Germinal center (tissue), 1 donor: ENCODE data around the gene SMOC1.

ENCODE experiments used
- DNase-seq: peaks from one replicate; pipeline ENCODE4 v3.0.0; 2012; ENCODE audit warnings: mixed read lengths, low spot score

SMOC1 gene

DNA sequence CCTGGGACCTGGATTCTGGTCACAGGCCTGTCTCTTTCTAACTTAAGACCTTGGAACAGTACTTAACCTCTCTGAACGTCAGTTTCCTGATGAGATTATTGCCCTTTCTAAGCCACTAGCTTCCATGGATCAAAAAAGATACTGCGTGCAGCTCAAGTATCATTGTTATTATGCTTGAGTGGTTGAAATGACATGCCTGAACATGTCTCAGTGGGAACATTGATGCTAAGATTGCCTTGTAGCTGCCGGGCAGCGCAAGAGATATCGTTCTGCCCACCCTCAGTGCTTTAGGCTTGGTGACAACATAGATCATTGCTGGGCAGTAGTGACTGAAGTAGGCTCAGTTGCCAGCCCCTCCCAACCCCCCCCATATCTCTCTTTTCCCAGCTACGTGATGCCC lies 131.9 kb downstream of the SMOC1 start:
- no peak for DNase-seq

DNA sequence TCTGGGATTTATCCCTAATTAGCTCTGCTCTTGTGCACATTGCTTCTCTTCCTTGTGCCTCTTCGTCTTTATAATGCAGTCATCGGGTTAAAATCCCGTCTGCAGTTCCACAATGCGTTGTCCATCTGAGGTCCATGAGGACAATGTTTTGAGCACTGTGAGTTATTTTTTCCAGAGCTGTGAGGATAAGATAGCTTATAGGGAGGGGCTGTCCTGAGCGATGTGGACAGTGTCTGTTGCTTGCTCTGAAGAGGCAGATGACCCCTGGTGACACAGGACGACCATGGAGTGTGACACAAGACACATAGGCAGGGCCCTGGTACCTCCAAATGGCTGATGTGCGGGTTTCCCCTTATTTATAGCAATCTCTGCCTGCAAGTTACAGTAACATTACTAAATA lies 132.5 kb downstream of the SMOC1 start:
- DNase-seq = no peak

DNA sequence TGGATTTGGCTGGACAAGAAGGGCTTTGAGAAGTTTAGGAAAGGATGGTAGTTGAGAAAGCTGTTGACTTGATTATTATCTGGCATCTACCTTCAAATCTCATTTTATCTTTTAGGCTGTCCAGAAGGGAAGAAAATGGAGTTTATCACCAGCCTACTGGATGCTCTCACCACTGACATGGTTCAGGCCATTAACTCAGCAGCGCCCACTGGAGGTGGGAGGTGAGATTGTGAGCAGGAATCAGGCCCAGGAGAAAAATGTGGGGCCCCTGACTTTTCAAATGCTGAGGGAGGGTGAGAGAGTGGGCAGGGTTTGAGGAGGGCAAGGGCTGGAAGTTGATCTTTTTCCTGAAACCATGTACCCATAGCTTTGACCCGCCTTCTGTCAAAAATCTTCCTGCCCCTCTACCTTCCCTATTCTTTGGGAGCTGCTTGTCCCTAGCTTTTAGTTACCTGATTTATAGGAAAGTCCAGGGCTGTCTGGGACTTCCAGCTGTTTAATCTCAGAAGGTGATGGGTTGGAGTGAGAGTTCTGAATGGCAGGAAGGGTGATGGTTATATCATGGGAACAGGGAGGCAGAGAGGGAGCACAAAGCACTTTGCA lies 134.2 kb downstream of the SMOC1 start:
- peak; percentile 60 for DNase-seq

DNA sequence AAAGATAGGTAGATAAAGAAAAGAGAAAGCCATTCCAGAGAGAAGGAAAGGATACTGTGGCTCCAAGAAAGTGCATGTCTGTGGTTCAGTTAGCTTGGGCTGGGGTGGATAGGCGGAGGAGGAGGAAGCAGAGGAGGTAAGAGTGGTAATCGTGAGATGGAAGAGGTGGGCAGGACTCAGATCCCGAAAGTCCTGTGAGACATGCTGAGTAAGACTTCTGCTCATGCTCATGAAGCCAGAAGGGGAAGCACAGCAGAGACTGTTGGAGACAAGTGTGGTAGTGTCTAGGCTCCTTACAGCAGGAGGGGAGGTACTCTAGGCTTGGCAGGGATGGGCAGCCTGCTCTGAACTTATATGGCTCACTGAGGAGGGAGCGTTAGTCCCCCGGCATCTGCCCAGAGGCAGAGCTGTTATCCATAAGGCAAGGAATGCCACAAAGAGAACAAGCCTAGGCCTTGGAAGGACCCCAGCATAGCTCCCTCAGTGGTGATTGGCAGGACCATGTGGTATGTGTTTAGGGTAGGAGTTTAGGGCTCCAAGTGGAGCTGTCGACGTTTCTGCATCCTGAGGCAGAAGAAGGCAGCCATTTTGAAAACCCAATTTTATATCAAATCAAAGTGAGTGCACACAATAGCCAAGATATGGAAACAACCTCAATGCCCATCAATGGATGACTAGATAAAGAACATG lies 135.3 kb downstream of the SMOC1 start:
- DNase-seq = no peak

DNA sequence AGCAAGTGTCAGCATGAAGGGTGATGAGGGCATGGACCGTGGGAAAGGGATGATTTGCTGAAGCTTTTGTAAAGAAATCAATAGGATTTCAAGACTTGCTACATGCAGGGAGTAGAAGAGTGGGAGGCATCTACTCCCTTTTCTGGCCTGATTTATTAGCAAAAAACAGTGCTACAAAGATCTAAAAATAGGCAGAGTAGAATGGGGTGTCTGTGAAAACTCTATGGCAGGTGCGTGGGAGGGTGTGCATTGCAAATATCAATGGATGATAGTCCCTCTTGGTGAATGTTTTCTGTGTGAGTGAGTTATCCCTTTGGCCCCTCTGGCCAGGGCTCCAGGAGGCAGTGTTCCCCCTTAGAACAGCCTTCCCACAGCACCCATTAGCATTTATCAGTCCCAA lies 139.0 kb downstream of the SMOC1 start:
- DNase-seq = no peak

DNA sequence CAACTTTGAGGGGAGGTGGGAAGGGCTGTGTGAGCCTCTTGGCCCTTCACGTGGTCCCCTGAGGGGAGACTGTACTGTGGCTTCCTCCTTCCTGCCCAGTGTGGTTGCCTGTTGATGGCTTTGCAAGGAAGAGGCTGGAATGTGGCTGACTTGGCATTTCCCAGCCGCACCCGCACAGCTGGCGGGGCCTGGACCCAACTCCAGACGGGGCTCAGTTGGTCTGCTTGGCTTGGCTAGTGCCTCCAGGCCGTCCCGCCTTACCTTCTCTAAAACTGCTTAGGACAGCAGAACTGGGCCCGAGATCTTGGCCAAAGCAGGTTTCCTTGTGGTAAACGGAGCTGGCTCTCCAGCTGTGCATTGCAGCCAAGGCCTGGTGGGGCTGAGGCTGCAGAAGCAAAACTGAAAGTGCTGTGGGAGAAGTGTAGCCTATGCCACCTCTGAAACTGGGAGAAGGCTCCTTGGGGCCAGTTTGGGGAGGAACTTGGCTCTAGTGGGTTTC lies 139.5 kb downstream of the SMOC1 start:
- DNase-seq = no peak

DNA sequence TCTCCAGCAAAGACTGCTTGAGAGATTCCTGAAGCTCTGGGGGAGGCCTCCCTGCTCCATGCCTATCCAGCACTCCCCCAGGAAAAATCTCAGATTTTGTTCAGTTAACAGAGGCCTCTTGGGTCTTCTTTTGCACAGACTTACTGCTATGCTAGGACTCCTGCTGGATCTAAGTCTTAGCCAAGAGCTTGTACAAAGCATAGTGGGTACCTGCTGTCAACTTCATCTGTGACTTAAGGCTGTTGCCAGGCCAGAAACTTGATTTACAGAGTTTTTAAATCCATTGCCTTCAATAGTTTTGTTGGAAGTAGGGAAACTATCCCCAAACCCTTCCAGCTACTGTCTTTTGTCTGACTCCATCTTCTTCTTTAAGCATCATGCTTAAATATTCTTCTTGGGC lies 140.5 kb downstream of the SMOC1 start:
- no peak for DNase-seq

DNA sequence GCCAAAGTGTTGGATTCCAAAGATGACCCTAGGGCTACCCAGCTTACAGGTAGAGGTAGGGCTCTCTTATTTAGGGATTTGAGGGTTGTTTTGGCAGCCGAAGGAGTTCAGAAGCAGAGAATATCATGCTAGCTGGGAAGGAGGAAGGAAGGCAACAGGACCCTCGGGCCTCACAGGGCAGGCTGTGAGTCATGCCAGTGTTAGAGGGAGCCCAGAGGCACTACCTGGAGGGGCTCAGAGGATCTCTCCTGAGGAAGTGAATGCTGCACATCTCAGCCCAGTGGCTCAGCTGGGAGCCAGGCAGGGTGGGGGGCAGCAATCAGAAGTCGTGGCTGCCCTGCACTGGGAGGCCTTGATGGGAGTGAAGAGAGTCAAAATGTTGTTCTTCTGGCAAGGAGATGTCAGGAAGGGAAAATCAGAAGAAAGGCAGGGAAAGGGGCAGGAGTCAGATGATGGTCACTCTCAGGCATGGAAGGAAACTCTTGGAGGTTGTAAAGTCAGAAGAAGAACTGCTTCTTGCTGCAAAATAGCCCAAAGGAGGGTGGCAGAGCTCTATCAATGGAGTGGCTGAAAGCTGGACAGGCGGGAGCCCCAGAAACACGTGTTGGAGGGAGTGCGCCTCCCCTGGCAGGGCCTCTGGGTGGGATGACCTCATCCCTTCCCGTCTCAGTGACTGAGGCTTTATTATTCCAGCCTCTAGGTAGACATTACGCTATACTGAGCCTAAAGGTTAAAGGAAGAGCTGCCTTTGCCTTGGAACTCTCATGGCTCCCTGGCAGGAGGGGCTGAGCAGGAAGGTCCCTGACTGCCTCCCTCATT lies 141.3 kb downstream of the SMOC1 start:
- DNase-seq = no peak

DNA sequence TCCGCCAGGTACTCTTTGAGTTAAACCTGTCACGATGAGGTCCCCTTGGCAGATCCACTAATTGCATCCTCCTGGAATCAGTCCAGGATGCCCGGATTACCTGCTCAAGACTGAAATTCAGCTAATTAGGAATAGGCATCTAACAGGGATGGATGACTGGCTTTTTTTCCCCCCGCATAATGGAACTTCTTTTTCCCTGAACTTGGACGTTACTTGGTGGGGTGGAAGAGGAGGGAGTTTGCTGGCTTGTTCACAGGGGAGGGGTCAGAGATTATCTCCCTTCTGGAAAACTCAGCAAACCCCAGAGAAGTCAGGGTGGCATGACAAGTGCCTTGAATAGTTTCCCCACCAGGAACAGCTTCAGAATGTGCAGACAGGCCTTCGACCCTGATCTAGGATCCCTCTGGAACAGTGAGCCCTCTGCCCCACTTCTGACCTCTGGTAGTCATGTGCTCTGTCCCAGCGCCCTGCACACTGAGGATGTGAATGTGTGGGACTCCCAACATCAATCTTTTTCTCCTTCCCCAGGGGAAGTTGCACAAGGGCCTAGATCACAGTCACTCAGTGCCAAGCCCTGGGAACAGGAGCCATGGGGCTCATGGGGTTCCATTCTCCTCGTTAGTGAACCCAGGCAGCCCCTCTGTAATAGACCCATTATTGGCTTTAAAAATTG lies 142.5 kb downstream of the SMOC1 start:
- no peak for DNase-seq

DNA sequence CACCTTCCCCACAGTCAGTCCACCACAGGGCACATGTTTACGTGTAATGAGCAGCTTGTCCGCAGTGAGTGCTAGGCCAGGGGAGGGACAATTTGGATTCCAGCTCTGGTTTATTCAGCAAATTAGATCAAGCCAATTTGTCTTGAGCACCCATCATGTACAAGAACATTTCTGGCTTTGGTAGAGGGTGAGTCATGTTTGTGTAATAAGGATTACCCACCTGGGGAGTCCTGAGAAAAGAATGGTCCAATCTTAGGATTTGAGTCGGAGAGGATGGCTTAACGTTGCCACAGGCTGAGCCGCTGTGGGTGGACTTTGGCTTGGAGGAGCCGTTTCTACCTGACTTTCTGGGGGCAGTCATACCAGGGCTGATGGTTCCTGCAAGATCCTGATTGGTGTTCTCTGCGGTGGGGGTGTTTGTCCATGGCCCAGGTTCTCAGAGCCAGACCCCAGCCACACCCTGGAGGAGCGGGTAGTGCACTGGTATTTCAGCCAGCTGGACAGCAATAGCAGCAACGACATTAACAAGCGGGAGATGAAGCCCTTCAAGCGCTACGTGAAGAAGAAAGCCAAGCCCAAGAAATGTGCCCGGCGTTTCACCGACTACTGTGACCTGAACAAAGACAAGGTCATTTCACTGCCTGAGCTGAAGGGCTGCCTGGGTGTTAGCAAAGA lies 143.7 kb downstream of the SMOC1 start:
- DNase-seq = no peak

DNA sequence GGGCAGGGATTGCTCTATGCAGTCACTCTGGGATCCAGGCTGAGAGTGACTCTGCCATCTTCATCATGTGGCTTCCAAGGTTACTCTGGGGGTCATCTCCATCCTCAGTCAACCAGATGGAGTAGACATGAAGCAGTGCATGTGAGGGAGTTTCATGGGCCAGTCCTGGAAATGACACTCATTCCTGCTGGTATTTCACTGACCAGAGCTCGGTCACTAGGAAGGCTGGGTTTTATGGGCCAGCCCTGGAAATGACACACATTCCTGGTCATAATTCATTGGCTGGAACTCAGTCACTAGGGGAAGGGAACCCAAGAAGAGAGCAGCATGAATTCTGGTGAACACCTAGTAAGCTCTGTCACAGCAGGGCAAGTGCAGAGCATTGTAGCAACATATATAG lies 144.7 kb downstream of the SMOC1 start:
- DNase-seq = no peak

DNA sequence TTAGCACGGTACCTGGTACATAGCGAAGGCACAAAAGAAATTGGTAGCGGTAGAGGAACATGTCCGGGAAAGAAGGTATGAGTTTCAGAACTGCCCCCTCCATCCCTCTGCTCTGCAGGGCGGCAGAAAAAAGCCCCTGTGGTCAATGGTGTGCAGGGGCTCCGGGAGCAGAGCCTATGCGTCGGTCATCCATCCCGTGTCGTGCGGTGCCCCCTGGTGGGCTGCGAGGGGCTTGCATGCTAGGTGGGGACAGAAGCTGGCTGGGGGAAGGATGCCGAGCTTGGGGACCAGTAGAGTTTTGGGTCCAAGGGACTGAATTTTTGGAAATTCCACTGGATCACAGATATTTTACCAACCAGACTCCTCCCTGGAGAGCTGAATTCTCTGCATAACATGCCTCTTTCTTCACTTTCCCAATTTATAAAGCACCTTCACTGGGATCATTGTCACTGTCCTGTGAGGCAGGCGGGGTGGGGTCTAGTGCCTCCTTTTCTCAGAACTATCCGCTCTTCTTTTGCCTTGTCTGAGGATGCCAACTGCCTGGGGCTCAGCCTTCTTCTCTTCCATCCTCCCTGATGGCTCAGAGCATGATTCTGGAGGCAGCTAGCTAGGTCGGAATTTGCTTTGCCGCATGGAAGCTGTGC lies 148.7 kb downstream of the SMOC1 start:
- DNase-seq = peak; percentile 82

DNA sequence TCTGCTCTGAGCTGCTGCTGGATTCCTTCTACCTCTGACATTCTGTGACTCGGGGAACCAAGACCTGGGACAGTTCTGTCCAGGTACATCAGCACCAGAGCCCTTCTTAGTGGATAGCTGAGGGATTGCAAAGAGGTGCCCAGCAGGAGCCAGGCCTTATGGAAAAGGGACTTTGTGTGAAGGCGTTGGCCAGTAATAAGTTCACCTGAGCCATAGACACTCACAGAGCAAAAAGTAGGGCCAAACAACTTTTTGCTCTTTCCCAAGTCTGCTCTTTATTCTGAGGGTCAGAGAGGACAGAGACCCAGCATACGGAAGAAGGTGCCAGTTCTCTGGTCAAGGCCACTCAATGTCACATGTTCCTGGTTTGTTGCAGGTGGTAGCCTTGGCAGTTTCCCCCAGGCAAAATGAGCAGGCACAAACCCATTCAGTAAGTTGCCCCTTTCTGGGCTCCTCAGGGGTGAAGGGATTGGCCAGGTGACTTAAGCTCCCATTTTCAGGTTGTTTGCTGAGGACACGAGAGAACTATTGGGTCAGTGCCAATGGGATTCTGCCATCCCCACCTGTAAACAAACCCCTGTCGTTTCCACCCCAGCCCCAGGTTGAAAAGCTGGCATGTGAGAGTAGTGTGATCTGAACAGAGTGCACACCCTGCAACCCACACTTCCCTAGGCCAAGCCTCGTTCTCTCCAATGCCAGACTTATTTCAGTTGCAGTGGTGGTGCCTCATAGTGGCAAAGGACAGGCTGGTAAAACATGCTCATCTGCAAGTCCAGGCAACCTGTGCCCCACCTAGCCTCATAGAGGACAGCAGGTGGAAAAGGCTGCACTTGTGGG lies 150.3 kb downstream of the SMOC1 start:
- DNase-seq = no peak

DNA sequence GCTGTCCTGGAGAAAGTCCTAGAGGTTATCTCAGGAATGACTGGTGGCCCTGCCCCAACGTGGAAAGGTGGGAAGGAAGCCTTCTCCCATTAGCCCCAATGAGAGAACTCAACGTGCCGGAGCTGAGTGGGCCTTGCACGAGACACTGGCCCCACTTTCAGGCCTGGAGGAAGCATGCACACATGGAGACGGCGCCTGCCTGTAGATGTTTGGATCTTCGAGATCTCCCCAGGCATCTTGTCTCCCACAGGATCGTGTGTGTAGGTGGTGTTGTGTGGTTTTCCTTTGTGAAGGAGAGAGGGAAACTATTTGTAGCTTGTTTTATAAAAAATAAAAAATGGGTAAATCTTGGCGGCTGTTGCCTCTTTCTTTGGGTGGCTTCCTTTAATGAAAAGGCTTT lies 152.8 kb downstream of the SMOC1 start:
- DNase-seq = no peak

DNA sequence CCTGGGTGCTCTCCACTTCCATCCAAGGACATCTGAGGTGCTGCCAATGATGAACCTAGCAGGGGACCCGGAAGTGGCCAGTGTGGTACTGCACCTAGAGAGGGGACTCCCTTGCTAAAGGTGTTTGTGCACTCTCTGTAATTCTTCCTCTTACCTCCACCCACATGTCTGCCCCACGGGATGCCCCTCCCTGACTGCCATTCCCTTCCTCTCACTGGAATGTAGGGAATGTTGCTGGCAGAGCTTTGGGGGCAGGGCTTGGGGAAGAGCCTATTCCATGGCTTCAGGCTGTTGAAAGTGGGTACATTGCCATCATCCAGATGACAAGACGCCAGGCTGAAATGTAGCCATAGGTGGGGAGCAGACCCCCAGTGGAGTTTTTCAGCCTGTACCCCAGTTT lies 153.2 kb downstream of the SMOC1 start:
- no peak for DNase-seq

DNA sequence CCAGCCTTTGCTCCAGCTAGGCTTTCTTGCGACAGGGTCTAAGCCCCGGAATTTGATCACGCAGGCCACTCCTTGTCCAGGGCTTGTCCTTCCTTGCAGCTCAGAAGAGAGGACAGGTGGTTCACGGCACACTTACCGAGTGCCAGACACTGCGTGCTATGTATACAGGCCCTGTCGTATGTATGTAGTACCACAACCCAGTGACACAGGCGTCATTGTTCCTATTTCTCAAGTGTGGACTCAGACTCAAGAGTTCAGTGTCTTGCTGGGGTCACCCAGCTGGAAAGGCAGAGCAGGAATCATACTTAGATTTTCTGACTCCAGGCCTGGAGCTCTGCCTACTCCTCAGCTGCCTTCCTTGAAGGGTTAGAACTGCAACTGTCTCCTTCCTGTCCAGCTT lies 153.9 kb downstream of the SMOC1 start:
- no peak for DNase-seq

DNA sequence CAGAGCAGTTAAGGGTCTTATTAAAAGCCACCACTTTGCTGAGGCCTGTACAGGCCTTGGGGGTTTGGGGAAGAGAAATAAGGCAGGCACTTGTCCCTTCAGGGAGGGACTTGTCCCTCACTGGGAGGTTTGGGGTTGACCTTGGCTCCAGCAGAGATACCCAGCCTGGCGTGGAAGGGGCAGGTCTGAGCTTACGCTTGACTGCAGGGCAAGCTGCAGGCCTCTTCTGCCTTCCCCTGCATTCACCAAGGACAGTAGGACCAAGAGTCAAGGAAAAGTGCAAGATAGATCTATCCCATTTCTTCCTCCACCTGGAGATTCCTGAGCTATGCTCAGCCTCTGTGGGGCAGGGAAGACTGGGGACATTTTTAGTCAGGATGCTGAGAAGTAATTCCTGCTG lies 154.3 kb downstream of the SMOC1 start:
- no peak for DNase-seq

DNA sequence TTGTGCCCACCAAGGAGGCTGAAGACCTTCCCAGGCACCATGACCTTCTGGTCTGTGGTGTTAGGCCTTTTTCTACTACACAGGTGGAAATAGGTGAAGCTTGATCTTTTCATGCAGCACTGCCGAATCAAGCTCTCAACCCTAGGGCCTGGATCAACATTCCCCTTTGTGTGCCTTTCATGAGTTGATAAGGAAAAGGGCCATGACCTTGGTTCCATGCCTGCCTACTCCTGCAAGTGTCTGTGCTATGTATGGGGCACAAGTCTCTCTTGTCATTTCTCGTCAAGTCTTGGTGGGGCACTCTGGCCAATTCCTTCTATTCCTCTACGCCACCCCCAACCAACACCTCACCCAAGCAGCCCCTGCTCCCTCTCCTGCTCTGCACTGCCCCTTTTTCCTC lies 155.0 kb downstream of the SMOC1 start:
- DNase-seq = no peak

DNA sequence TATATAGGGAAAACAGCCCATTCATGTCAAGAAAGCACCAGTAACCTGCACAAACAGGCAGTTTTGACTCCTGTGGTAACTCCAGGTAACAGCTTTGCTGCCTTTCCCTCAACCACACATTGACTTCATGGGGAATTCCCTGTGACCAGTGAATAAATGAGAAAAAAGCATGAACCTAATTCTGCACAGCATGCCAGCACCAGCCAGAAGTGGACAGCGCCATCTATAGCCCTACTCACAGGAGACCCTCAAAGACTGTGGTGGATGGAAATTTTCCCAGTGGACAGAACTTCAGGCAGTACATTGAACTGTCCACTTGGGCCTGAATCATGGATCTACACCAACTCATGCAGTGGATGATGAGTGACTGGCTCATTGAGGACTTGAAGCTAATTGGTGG lies 157.4 kb downstream of the SMOC1 start:
- no peak for DNase-seq

DNA sequence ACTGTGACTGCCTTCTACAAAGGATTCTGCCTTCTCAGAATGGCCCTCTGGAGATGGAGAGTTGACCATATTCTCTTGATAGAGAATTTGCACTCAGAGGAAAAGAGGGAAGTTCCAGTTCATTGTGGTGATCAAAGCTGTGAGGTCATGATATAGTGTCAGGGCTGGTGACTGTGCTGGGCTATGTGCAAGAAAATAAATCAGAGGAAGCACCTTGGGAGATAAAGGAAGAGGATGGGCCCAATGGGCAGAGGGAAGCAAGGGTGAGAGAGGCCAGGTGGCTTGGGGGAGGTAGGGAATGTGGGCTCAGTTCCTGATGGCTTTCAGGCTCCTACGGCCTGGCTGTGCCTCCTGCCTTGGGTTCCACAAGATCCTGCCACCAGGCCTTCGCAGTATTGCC lies 163.8 kb downstream of the SMOC1 start:
- DNase-seq = no peak

DNA sequence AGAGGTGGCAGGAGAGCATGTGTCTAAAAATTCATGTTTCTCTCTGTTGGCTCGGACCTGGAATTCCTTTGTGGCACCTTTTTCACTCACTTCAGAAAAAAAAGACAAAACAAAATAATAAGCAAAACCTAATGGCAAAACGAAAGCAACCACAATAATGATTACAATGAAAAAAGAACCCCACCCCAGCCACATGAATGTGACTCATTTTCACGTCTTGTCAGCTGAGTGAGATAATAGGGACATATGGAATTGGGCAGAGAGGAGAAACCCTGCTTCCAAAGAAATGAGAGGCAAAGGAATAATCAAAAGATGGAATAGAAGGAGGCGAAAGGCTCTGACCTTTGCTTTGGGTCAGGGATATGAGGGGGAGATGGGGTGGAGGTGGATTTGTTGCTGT lies 166.1 kb downstream of the SMOC1 start:
- no peak for DNase-seq
